Occipital lobe (tissue), 1 donor: ENCODE measurements around the gene NUDT15. TPM values are rescaled to one million over a fixed set of nuclear protein-coding genes. Genes with fewer than 3 reads are reported as not detected.

Source experiments
- total RNA-seq: library from RNA; depleted of rRNA; stranded (reverse); fragments of >200 nt; gene quantifications from one replicate; pipeline ENCODE4 v1.2.3, GENCODE V29; 2014

Gene NUDT15
- total RNA-seq, 1 donor from 2014 or later: 12.0 TPM

Other genes starting within 250 kb of the NUDT15 start
- 63.3 TPM for gene SUCLA2, start 36.5 kb upstream of the NUDT15 start, total RNA-seq
- 30.9 TPM for gene MED4, start 57.4 kb downstream of the NUDT15 start, total RNA-seq
- 135 TPM for gene ITM2B, start 195.5 kb downstream of the NUDT15 start, total RNA-seq